ENCODE results near the gene LYST. TPM values are rescaled to one million over a fixed set of nuclear protein-coding genes. Genes with fewer than 3 reads are reported as not detected.

LYST gene
- total and polyA plus RNA-seq, 2 of the 4 experiments (the other 2 are of a cell fraction) = 2.2 to 7.2 TPM

DNA sequence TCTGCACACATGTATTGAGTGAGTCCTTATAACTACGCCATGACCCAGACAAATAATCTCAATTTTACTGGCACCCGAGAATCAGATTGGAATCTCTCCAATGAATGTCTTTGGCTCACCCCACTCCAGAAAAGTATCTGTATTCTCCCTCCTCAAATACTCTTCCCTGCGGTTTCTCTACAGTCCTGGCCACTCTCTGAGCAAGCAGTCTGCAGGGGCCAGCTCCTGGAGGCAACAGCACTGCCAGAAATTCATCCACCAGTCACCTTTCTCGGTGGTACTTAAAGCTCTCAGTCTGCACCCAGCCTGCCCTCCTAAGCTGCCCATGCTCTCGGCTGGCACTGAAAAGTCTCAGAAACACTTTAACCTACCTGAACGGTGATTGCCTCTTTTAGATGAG, 16.1 kb upstream of the LYST start:
- Histone ChIP-seq H3K4ac (ENCODE audit: low read depth, low read length) (peak overlapping the region; percentile 10), H2BK5ac (ENCODE audit: low read depth, low read length, poor library complexity, severe bottlenecking) (no peak overlapping the region), H3K4me1 (ENCODE audit: control insufficient read depth, insufficient read depth, low read length) (peaks cover 5% of the 10 kb centered on the region), H3K79me1 (ENCODE audit: low read depth in 1 of 2, low read length in 2 of 2) (no peaks in the 10 kb centered on the region), H2BK15ac (ENCODE audit: low read depth, low read length) (peak overlapping the region; percentile 2; the same call in 1 of the 3 replicates), H2BK20ac (ENCODE audit: low read depth, low read length) (peak overlapping the region; percentile 70), H4K5ac (ENCODE audit: low read depth, low read length) (no peak overlapping the region), H3K14ac (replicated peaks; ENCODE audit: low read depth, low read length) (no peak overlapping the region; the same call in 1 of the 2 replicates), H3K56ac (ENCODE audit: extremely low read depth, insufficient read depth, low read length) (no peak overlapping the region), H2AFZ (replicated peaks; ENCODE audit: low read length, poor library complexity) (no peak overlapping the region), H3K9ac (ENCODE audit: low read depth, low read length) (no peak overlapping the region), H3K9me1 (ENCODE audit: insufficient read depth, low read length) (peaks cover 4% of the 10 kb centered on the region; the same call in 1 of the 2 replicates), H3K27me3 (ENCODE audit: control insufficient read depth, insufficient read depth, low read length) (peaks cover 6% of the 10 kb centered on the region), H3K4me2 (ENCODE audit: low read depth, low read length) (peak overlapping the region; percentile 38), H4K20me1 (ENCODE audit: insufficient read depth, low read length) (peaks cover 4% of the 10 kb centered on the region; the same call in 1 of the 2 replicates), H3K27ac (ENCODE audit: insufficient read depth, low read length) (no peak overlapping the region), H3K9me3 (ENCODE audit: control insufficient read depth, insufficient read depth, low read length) (no peaks in the 10 kb centered on the region), H2AK5ac (ENCODE audit: low read depth, low read length) (peak overlapping the region; percentile 9; the same call in 1 of the 2 replicates), H4K8ac (ENCODE audit: low read depth in 2 of 2, low read length in 2 of 2) (no peak overlapping the region; a peak in 1 of 4 replicates), H3K23ac (ENCODE audit: low read depth, low read length) (no peak overlapping the region; the same call in 1 of the 2 replicates), H2BK120ac (ENCODE audit: low read depth, low read length) (0 out of 2 replicates have a peak overlapping the region, but pooled peaks have one; percentile 1), H4K91ac (ENCODE audit: insufficient read depth, low read depth, low read length) (no peak overlapping the region), H3K36me3 (ENCODE audit: control insufficient read depth, insufficient read depth, low read length) (no peaks in the 10 kb centered on the region), H2AK9ac (replicated peaks; ENCODE audit: low read depth, low read length, poor library complexity) (no peak overlapping the region), H3K4me3 (ENCODE audit: insufficient read depth, low read depth, low read length) (no peak overlapping the region), H3K18ac (ENCODE audit: low read depth, low read length) (no peak overlapping the region)
- ChIA-PET CTCF (no interaction called here), POLR2A (ENCODE audit: unreplicated experiment) (no interaction called here)
- in situ Hi-C loops (cut with MboI; ENCODE audit: low sequenced_read_pairs) = no loop called here
- DNase-seq (no peak), ATAC-seq (ENCODE audit: low read depth) (no peak)
- 65% methylated on average over 4 of the region's 6 CpGs; no CpG with 5 or more reads in 1 of the 2 experiments for WGBS, 2 experiments (ENCODE audit: extremely low coverage in 2 of 2, insufficient read length in 1 of 2)
- intact Hi-C loops (cut with micrococcal nuclease) = no loop called here
- BruUV-seq (replicated peaks) = no TSS peak
- TF ChIP-seq FOS (IDR thresholded peaks at IDR 0.05; ENCODE audit: low read depth, low read length) = no peak
- TF ChIP-seq RCOR1 (IDR thresholded peaks at IDR 0.05; ENCODE audit: insufficient replicate concordance, low read length) = no peak
- no peak for TF ChIP-seq CEBPB (IDR thresholded peaks at IDR 0.05; ENCODE audit: low read depth, low read length)
- TF ChIP-seq MAZ (IDR thresholded peaks at IDR 0.05; ENCODE audit: borderline replicate concordance, low read depth, low read length) = no peak
- dilution Hi-C loops (cut with HindIII; ENCODE audit: low sequenced_read_pairs, unreplicated experiment) = no loop called here

Measured in IMR-90 (cell line).